PC-9 (cell line): ENCODE results near the gene STK39.

Experiments
- EZH2 ChIP-seq: fragments of 200-600 bp; sonication (generic); IDR thresholded peaks from 2 replicates; pipeline ENCODE4 v1.8.0; 2017; ENCODE audit warnings: antibody characterized with exemption, low read depth
- TF ChIP-seq, protein P1 (sequence below): fragments of 200-600 bp; sonication (generic); conservative IDR thresholded peaks from 2 replicates; pipeline ENCODE4 v1.6.1; 2017; ENCODE audit warnings: mixed run types, antibody characterized with exemption, mild to moderate bottlenecking, moderate library complexity

DNA sequence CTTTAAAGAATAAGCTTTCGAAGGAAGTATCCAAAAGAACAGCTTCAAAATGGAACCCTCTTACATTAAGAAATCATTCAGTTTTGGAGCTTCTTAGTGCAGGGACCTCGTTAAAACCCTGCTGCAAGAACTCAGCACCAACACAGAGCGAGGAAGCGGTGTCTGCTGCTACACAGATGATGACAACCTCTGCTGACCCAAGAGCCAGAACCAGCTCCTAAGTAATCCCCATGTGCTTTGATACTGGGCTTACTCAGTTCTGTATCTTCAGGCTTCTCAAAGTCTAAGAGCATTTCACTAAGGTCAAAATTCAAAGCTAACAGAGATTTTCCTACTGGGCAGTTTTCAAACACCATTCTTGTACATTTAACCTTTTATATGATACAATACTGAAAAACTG is 194.6 kb downstream of the STK39 start:
- TF ChIP-seq, protein P1, sequence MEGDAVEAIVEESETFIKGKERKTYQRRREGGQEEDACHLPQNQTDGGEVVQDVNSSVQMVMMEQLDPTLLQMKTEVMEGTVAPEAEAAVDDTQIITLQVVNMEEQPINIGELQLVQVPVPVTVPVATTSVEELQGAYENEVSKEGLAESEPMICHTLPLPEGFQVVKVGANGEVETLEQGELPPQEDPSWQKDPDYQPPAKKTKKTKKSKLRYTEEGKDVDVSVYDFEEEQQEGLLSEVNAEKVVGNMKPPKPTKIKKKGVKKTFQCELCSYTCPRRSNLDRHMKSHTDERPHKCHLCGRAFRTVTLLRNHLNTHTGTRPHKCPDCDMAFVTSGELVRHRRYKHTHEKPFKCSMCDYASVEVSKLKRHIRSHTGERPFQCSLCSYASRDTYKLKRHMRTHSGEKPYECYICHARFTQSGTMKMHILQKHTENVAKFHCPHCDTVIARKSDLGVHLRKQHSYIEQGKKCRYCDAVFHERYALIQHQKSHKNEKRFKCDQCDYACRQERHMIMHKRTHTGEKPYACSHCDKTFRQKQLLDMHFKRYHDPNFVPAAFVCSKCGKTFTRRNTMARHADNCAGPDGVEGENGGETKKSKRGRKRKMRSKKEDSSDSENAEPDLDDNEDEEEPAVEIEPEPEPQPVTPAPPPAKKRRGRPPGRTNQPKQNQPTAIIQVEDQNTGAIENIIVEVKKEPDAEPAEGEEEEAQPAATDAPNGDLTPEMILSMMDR: no peak
- no peak for TF ChIP-seq EZH2
